T-cell (primary cell): ENCODE results near the gene SPRED3. TPM values are rescaled to one million over a fixed set of nuclear protein-coding genes. Genes with fewer than 3 reads are reported as not detected.

Experiments used
- ATAC-seq, 4 experiments: fragments of 200-7000 bp in 3 of 4; fragments of 150-1000 bp in 1 of 4; cut with Tn5 transposase; replicated peaks in 1 of 4; 1 replicate in 3 of 4; 2 replicates in 1 of 4; pipeline ENCODE4 v1.10.0; 2021; ENCODE audit warnings: moderate library complexity in 3 of 4, mild to moderate bottlenecking in 2 of 4, moderate number of reproducible peaks in 1 of 4
- CTCF ChIA-PET, 2 donors: fragments of 300-600 bp; sonication (Branson Sonifier 250); formaldehyde crosslinking; loops; one replicate each; lab custom pipeline; 2022; ENCODE audit warnings: antibody characterized with exemption in 2 of 2; lab: Charles Lee
- POLR2A ChIA-PET, 2 donors: fragments of 300-600 bp; sonication (Branson Sonifier 250); formaldehyde crosslinking; loops; one replicate each; lab custom pipeline; 2022; ENCODE audit warnings: antibody characterized with exemption in 2 of 2; lab: Charles Lee
- DNase-seq, 35 experiments: peaks; one replicate each; pipeline versions ENCODE4 v3.0.0 to v3.0.0-alpha.2; 2013 to 2023
- H3K27ac ChIP-seq: one replicate; pipeline ENCODE4 v1.5.1; 2013; ENCODE audit warnings: low read length
- H3K27me3 ChIP-seq, 2 experiments: replicated peaks in 1 of 2; 1 replicate in 1 of 2; 2 replicates in 1 of 2; pipeline versions ENCODE4 v1.6.1 to v1.7.0; 2013; ENCODE audit warnings: low read length in 1 of 2, mixed read lengths in 1 of 2; ENCODE audit not compliant: control insufficient read depth in 2 of 2, insufficient read depth in 2 of 2; ENCODE audit errors: extremely low read depth in 1 of 2
- H3K36me3 ChIP-seq, 2 donors: 1 replicate in 1 of 2; 2 replicates in 1 of 2; pipeline versions ENCODE4 v1.6.1 to v1.7.0; 2013; ENCODE audit warnings: low read length in 1 of 2; ENCODE audit not compliant: control insufficient read depth in 2 of 2, insufficient read depth in 1 of 2; ENCODE audit errors: extremely low read depth in 1 of 2
- H3K4me1 ChIP-seq, 2 experiments: 1 replicate in 1 of 2; 2 replicates in 1 of 2; pipeline versions ENCODE4 v1.6.1 to v1.7.0; 2013; ENCODE audit warnings: low read length in 2 of 2, mixed read lengths in 1 of 2; ENCODE audit not compliant: insufficient read depth in 2 of 2, control insufficient read depth in 1 of 2; ENCODE audit errors: extremely low read depth in 1 of 2
- H3K4me3 ChIP-seq, 2 donors: 1 replicate in 1 of 2; 2 replicates in 1 of 2; pipeline versions ENCODE4 v1.5.1 to v1.7.0; 2013; ENCODE audit warnings: mild to moderate bottlenecking in 2 of 2, low read length in 1 of 2, moderate library complexity in 1 of 2; ENCODE audit not compliant: control insufficient read depth in 1 of 2; ENCODE audit errors: extremely low read depth in 1 of 2
- H3K9me3 ChIP-seq: 2 replicates; pipeline ENCODE4 v1.7.0; 2013
- H3K27ac Mint-ChIP-seq, 2 donors: one replicate each; pipeline ENCODE4 v1.8.0; 2020 to 2021; ENCODE audit warnings: mild to moderate bottlenecking in 2 of 2, mixed read lengths in 2 of 2
- H3K27me3 Mint-ChIP-seq, 2 donors: one replicate each; pipeline ENCODE4 v1.8.0; 2021 to 2022; ENCODE audit warnings: mixed read lengths in 2 of 2
- H3K36me3 Mint-ChIP-seq: one replicate; pipeline ENCODE4 v1.8.0; 2021; ENCODE audit warnings: mixed read lengths
- H3K4me1 Mint-ChIP-seq, 3 donors: one replicate each; pipeline ENCODE4 v1.8.0; 2020 to 2022; ENCODE audit warnings: mixed read lengths in 3 of 3, mild to moderate bottlenecking in 1 of 3
- H3K4me3 Mint-ChIP-seq, 3 donors: one replicate each; pipeline ENCODE4 v1.8.0; 2020 to 2022; ENCODE audit warnings: mild to moderate bottlenecking in 3 of 3, mixed read lengths in 3 of 3, moderate library complexity in 3 of 3
- H3K9me3 Mint-ChIP-seq, 3 donors: one replicate each; pipeline ENCODE4 v1.8.0; 2020 to 2022; ENCODE audit warnings: mixed read lengths in 3 of 3
- WGBS: methylation state at CpG from one replicate; pipeline ENCODE4 v1.1.5; 2013; ENCODE audit warnings: missing lambda C conversion rate; ENCODE audit not compliant: insufficient coverage; 5-methylcytosine and 5-hydroxymethylcytosine counted together
- total RNA-seq, 35 experiments: library from RNA in 6 of 35; stranded (reverse) in 6 of 35; fragments of 120-200 nt in 1 of 35; gene quantifications; one replicate each; pipeline versions ENCODE4 v1.2.1 to v1.2.4 and lab custom pipeline; 2013 to 2026

Gene SPRED3
- total RNA-seq, 5 donors from 2014 or later (not counting 1 experiment from before 2014, with no cell fraction given) = 0.93 to 2.9 (median 2.1) TPM

DNA sequence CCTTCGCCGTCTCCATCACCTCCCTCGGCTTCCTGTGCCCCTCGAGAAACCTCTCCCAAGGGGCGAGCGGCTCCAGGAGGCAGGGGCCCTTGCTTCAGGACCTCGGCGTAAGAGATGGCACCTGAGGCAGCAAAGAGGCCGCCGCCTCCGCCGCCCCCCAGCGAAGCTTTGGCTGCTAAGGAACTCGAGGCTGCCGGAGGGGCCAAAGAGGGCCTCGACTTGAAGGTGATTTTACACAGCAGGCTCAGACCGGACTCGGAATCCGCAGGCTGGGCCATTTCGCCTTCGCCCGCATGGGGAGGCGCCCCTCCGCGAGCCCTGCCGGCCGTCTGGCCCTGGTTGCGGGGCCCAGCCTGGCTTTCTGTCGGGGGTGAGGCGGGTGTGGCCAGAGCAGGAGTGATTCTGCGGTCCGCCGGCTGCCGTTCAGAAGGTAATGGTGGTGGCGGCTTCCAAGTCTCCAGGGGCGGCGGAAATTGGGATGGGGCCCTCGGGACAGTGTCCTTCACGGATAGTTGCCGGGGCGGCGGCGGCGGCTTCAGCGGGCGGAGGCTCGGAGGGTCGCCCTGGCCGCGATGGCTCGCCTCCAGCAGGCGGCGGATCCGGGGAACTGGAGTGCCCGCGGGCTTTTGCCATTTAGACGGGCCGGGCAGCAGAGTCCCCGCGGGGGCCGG is 2.1 kb upstream of the SPRED3 start:
- POLR2A ChIA-PET = no interaction called here
- H3K9me3 ChIP-seq = no peaks in the 10 kb centered on the region

DNA sequence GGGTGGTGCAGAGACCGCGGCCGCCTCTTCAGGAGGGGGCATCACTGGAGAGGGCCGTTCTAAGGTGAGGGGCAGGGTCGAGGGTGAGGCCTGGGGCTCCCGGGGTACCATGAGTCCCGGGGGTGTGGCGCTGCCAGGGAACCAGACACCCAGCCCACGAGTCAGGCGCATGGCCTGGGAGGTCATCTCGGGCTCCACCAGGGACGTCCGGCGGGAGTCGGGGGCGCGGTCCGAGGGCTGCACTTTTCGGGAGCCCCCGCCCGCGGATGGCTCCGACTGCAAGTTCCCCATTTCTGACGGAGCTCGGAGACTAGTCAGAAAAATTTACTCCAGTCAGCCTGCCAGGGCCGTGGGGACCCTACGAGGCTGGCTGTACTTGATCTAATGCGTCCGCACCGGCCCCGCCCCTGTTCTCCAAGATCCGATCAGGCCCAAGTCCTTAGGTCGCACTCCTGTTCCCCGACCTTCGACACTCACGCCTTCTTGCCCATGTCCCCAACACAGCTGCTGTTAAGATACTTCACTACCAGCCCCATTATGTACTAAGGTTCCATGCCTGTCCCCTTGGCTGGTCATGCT is 1.4 kb upstream of the SPRED3 start:
- peak in 1 of 35 experiments; percentile 15 for DNase-seq
- H3K27me3 ChIP-seq = peaks cover 0 to 55% of the 10 kb centered on the region in 2 experiments
- H3K4me3 Mint-ChIP-seq = peak overlapping the region; percentile 81 to 89 (median 83)

More for the DNA sequence above, 2.1 kb upstream of the SPRED3 start:
- peaks cover 9 to 28% of the 10 kb centered on the region in 2 donors for H3K36me3 ChIP-seq
- H3K9me3 Mint-ChIP-seq = no peaks in the 10 kb centered on the region
- peaks cover 0 to 58% of the 10 kb centered on the region in 2 experiments for H3K27me3 ChIP-seq
- peaks cover 34% of the 10 kb centered on the region for H3K36me3 Mint-ChIP-seq
- DNase-seq (no peak), ATAC-seq (no peak)
- CTCF ChIA-PET = no interaction called here
- peak overlapping the region in 1 of 2 donors; percentile 33 for H3K4me3 ChIP-seq
- peaks cover 2 to 43% of the 10 kb centered on the region in 2 experiments for H3K4me1 ChIP-seq
- no peak overlapping the region for H3K27ac Mint-ChIP-seq
- H3K4me3 Mint-ChIP-seq = peak overlapping the region in 1 of 3 donors; percentile 39
- peaks cover 13 to 31% (median 30%) of the 10 kb centered on the region in 3 donors for H3K4me1 Mint-ChIP-seq
- peaks cover 9 to 13% of the 10 kb centered on the region in 2 donors for H3K27me3 Mint-ChIP-seq
- H3K27ac ChIP-seq = no peak overlapping the region
- WGBS = 53% methylated on average over 59 of the region's 61 CpGs

DNA sequence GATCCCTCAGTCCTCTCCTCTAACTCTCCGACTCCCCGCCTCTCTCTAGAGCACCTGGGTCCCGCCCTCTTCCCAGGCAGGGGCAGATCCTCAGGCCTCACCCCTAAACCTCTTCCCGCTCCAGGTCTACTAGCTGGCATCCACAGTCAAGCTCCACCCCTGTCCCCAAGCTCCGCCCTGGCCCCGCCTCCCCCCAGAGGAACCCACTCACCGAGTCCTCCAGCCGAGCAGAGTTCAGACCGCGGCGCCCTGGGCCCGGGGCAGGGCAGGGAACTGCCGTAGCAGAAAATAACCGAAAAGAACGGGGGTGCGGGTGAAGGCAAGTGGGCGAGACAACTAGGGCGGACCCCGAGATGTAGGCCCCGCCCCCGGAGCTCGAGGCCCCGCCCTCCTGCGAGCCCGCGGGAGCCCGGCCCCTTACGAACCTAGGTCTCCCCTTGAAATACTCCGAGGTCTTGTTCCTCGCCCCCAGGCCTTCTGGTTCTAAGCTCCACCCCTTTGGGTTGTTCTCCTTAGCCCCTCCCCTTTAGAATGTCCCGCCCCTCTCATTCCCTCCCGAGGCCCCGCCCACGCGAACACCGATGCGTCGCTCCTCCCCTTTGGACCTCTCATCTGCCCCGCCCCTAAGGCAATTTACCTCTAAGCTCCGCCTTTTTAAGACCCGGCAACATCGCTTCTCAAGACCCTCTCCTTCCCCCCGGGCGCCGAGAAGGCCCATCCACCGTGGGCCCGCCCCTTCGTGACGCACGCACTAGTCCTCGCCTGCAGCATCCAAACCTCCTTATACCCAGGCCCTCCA is 748 bp upstream of the SPRED3 start, which contains the start of gene GGN:
TSS of gene GGN (minus strand) at position 485 of the 799 bp plus-strand sequence. CDS start 773 bp downstream, outside the sequence.
- H3K36me3 Mint-ChIP-seq = peaks cover 23% of the 10 kb centered on the region
- Histone ChIP-seq H3K36me3 (peaks cover 0 to 15% of the 10 kb centered on the region in 2 donors), H3K27me3 (peaks cover 0 to 53% of the 10 kb centered on the region in 2 experiments), H3K9me3 (no peaks in the 10 kb centered on the region), H3K4me1 (peaks cover 2 to 43% of the 10 kb centered on the region in 2 experiments), H3K27ac (no peak within 1 kb of the TSS), H3K4me3 (peak within 1 kb of the TSS; percentile 40 to 54)
- POLR2A ChIA-PET = interaction anchor here in 1 of 2 donors (0.7 to 1.5 kb wide), 5 partner anchors 12 to 815 kb away, joined by 3 to 12 read pairs (median 5); partner anchors contain the start of genes FAM98C, MRPS12, PSMD8 and SARS2
- H3K27ac Mint-ChIP-seq = peak within 1 kb of the TSS; percentile 62 to 76
- peaks cover 9 to 13% of the 10 kb centered on the region in 2 donors for H3K27me3 Mint-ChIP-seq
- peak within 1 kb of the TSS; percentile 83 to 91 (median 89) for H3K4me3 Mint-ChIP-seq
- peaks cover 13 to 31% (median 30%) of the 10 kb centered on the region in 3 donors for H3K4me1 Mint-ChIP-seq
- peak; percentile 57 to 83 (median 73) for DNase-seq
- CTCF ChIA-PET = interaction anchor here (0.6 to 2.4 kb wide), 6 partner anchors 12 to 543 kb away, joined by 3 to 31 read pairs (median 5); partner anchors contain the start of genes FAM98C (in 2 of the 2), MRPS12 (in 1 of the 2), PSMD8 (in 1 of the 2) and SARS2 (in 1 of the 2)
- ATAC-seq = peak; percentile 74 to 79 (median 76)
- no peaks in the 10 kb centered on the region for H3K9me3 Mint-ChIP-seq
- 2% methylated on average over 48 of the region's 51 CpGs for WGBS

More for the DNA sequence above, 1.4 kb upstream of the SPRED3 start:
- H3K36me3 Mint-ChIP-seq = peaks cover 28% of the 10 kb centered on the region
- no peaks in the 10 kb centered on the region for H3K9me3 Mint-ChIP-seq
- CTCF ChIA-PET = interaction anchor here in 1 of 2 donors (0.9 to 2.4 kb wide), 4 partner anchors 11 to 544 kb away, joined by 3 to 21 read pairs (median 10); partner anchors contain the start of genes FAM98C, MRPS12, PSMD8 and SARS2
- H3K36me3 ChIP-seq = peaks cover 3 to 22% of the 10 kb centered on the region in 2 donors
- no peaks in the 10 kb centered on the region for H3K9me3 ChIP-seq
- no peak for ATAC-seq
- peak overlapping the region; percentile 33 to 54 for H3K4me3 ChIP-seq
- WGBS = 27% methylated on average over 33 of the region's 36 CpGs
- peak overlapping the region; percentile 38 to 41 for H3K27ac Mint-ChIP-seq
- H3K27ac ChIP-seq = no peak overlapping the region
- H3K4me1 ChIP-seq = peaks cover 2 to 43% of the 10 kb centered on the region in 2 experiments
- peaks cover 13 to 31% (median 30%) of the 10 kb centered on the region in 3 donors for H3K4me1 Mint-ChIP-seq
- peaks cover 9 to 13% of the 10 kb centered on the region in 2 donors for H3K27me3 Mint-ChIP-seq
- POLR2A ChIA-PET = interaction anchor here in 1 of 2 donors (1.1 to 1.5 kb wide), 4 partner anchors 11 to 543 kb away, joined by 4 to 12 read pairs (median 6); partner anchors contain the start of genes FAM98C, MRPS12, PSMD8 and SARS2

DNA sequence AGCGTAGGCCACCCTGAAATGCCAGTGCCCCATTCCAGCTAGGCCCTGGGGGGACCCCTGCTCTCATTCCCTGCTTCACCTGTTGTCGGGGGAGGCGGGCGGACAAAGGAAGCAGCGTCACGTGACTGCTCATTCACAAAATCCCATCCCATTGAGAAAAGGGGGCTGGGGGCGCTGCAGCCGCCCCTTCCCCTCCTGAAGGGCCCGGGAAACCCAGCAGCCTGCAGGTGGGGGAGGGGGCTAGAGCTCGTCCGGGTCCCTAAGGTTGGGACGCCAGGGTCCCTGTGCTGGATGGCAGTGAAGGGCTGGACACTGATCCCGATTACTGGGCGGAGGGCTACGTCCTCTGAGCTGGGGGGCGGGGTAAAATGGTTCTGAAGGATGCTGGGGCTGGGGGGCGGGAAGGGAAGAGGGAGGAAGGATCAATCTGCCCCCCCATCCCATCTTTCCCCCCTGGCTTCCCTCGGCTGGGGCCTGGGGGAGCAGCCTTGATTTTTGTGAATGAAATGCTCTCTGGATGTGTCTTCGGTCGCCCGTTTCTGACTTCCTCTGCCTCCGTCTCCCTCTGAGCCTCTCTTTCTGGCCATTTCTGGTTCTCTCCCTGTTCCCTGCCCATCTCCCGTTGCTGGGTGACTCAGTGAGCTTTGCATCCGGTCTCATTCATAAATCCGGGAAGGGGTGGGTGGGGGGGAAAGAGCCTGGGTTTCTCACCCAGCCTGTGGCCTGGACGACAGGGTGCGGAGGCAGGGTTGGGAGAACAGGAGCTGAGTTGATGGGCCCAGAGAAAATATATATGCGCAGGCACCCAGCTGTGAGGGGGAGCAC is 816 bp downstream of the SPRED3 start:
- 6% methylated on average over 5 of the region's 28 CpGs for WGBS
- peaks cover 21 to 36% (median 35%) of the 10 kb centered on the region in 3 donors for H3K4me1 Mint-ChIP-seq
- peak overlapping the region; percentile 31 to 89 (median 51) for H3K4me3 Mint-ChIP-seq
- H3K36me3 Mint-ChIP-seq = peaks cover 8% of the 10 kb centered on the region
- Histone ChIP-seq H3K4me1 (peaks cover 2 to 44% of the 10 kb centered on the region in 2 experiments), H3K36me3 (no peaks in the 10 kb centered on the region), H3K9me3 (no peaks in the 10 kb centered on the region), H3K27me3 (peaks cover 2 to 46% of the 10 kb centered on the region in 2 experiments), H3K27ac (no peak overlapping the region), H3K4me3 (peak overlapping the region; percentile 21 to 40)
- DNase-seq (peak in 1 of 35 experiments; percentile 17), ATAC-seq (no peak)
- POLR2A ChIA-PET = interaction anchor here in 1 of 2 donors (0.5 kb wide), 1 partner anchor 11 kb away, joined by 6 read pairs; no protein-coding TSS in a partner anchor
- H3K27ac Mint-ChIP-seq = no peak overlapping the region
- no peaks in the 10 kb centered on the region for H3K9me3 Mint-ChIP-seq
- CTCF ChIA-PET = interaction anchor here (0.5 to 2.4 kb wide), 3 partner anchors 13 to 1003 kb away, joined by 4 to 15 read pairs (median 6); partner anchors contain the start of genes FAM98C (in 1 of the 2) and PSMD8 (in 1 of the 2)
- peaks cover 9 to 13% of the 10 kb centered on the region in 2 donors for H3K27me3 Mint-ChIP-seq
